Loucy (cell line): ENCODE data around the gene EME2.

Source experiments
- H2AFZ ChIP-seq: fragments of 200-600 bp; sonication (generic); 2 replicates; pipeline ENCODE4 v1.6.0; 2016; ENCODE audit warnings: antibody characterized with exemption, mild to moderate bottlenecking, low read length, moderate library complexity
- H3F3A ChIP-seq: fragments of 200-600 bp; 2 replicates; pipeline ENCODE4 v1.6.0; 2016; ENCODE audit warnings: antibody characterized with exemption, low read depth, mild to moderate bottlenecking
- H3K27me3 ChIP-seq: fragments of 200-600 bp; sonication (generic); 2 replicates; pipeline ENCODE4 v1.6.1; 2014; ENCODE audit warnings: low read length, mild to moderate bottlenecking; ENCODE audit not compliant: insufficient read depth, poor library complexity, severe bottlenecking
- H3K36me3 ChIP-seq: fragments of 200-600 bp; sonication (generic); 2 replicates; pipeline ENCODE4 v1.6.1; 2016; ENCODE audit warnings: low read length; ENCODE audit not compliant: insufficient read depth
- H3K4me1 ChIP-seq: fragments of 200-600 bp; sonication (generic); 2 replicates; pipeline ENCODE4 v1.5.1; 2014; ENCODE audit warnings: low read length, mild to moderate bottlenecking; ENCODE audit not compliant: insufficient read depth, poor library complexity, severe bottlenecking
- H3K4me2 ChIP-seq: fragments of 200-600 bp; sonication (generic); 2 replicates; pipeline ENCODE4 v1.6.0; 2014; ENCODE audit warnings: antibody characterized with exemption, low read length, low read depth, mild to moderate bottlenecking; ENCODE audit not compliant: poor library complexity, severe bottlenecking
- H3K4me3 ChIP-seq: fragments of 200-600 bp; sonication (generic); 2 replicates; pipeline ENCODE4 v1.5.1; 2014; ENCODE audit warnings: low read length, mild to moderate bottlenecking, mixed read lengths; ENCODE audit not compliant: poor library complexity, severe bottlenecking
- H3K79me2 ChIP-seq: fragments of 200-600 bp; sonication (generic); 2 replicates; pipeline ENCODE4 v1.6.1; 2014; ENCODE audit warnings: low read length; ENCODE audit not compliant: insufficient read depth
- H3K9ac ChIP-seq: fragments of 200-600 bp; sonication (generic); 2 replicates; pipeline ENCODE4 v1.6.0; 2014; ENCODE audit warnings: mild to moderate bottlenecking, low read depth, low read length, moderate library complexity; ENCODE audit not compliant: poor library complexity, severe bottlenecking
- H3K9me2 ChIP-seq: fragments of 200-600 bp; sonication (generic); replicated peaks from 2 replicates; pipeline ENCODE4 v1.6.1; 2016; ENCODE audit warnings: low read depth, low read length, mixed read lengths
- H3K9me3 ChIP-seq: fragments of 200-600 bp; sonication (generic); 2 replicates; pipeline ENCODE4 v1.6.1; 2014; ENCODE audit warnings: mild to moderate bottlenecking, antibody characterized with exemption, low read length, low read depth; ENCODE audit not compliant: insufficient read depth
- H4K20me1 ChIP-seq: fragments of 200-600 bp; sonication (generic); 2 replicates; pipeline ENCODE4 v1.6.0; 2014; ENCODE audit warnings: antibody characterized with exemption, low read length, mild to moderate bottlenecking; ENCODE audit not compliant: insufficient read depth, poor library complexity, severe bottlenecking
- EZH2phosphoT487 ChIP-seq: fragments of 200-600 bp; IDR thresholded peaks from 2 replicates; pipeline ENCODE4 v1.6.1; 2018; ENCODE audit warnings: antibody characterized with exemption, mild to moderate bottlenecking, moderate library complexity, borderline replicate concordance
- TF ChIP-seq, protein P1 (sequence below): fragments of 200-600 bp; sonication (generic); conservative IDR thresholded peaks from 2 replicates; pipeline ENCODE4 v1.5.1; 2014; ENCODE audit warnings: mild to moderate bottlenecking, antibody characterized with exemption, low read length

Gene EME2

DNA sequence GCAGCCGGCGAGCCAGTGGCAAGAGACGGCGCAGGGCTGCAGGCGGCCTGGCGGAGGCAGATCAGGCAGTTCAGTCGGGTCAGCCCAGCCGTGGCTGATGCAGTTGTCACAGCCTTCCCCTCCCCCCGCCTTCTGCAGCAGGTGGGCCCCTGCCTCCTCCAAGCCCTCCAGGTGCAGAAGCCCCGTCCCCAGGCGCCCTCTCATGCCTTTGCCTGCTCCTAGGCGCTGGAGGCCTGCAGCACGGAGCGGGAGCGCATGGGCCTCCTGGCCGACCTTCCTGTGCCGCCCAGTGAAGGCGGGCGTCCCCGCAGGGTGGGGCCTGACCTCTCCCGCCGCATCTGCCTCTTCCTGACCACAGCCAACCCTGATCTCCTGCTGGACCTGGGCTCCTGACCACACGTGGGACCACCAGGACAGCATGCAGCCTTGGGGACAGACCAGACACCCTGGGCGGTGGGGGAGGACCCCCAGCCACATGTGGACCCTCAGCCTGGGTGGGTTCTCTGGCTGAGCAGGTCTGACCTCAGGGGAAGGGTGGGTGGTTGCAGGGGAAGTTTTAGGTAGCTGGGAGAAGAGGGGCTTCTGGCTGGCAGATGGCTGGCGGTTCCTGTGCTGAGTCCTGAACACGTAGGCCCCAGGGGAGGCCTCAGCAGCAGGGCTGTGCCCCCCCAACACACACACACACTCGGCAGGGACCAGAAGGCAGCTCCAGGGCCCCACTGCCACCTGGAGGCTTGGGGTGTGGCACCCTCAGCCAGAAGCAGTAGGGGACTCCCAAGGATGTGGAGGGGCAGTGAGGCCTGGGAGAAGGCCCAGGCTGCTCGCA is 3.4 kb downstream of the EME2 start:
- Histone ChIP-seq H3K79me2 (peaks cover 34% of the 10 kb centered on the region; the same call in 1 of the 2 replicates), H2AFZ (no peak overlapping the region), H3K9ac (no peak overlapping the region), H4K20me1 (peaks cover 10% of the 10 kb centered on the region), H3K9me2 (no peaks in the 10 kb centered on the region), H3K4me2 (no peak overlapping the region), H3K4me3 (no peak overlapping the region), H3K4me1 (no peaks in the 10 kb centered on the region), H3K9me3 (no peaks in the 10 kb centered on the region), H3K36me3 (no peaks in the 10 kb centered on the region), H3F3A (no peaks in the 10 kb centered on the region), H3K27me3 (no peaks in the 10 kb centered on the region)
- TF ChIP-seq EZH2phosphoT487 = no peak
- TF ChIP-seq, protein P1, sequence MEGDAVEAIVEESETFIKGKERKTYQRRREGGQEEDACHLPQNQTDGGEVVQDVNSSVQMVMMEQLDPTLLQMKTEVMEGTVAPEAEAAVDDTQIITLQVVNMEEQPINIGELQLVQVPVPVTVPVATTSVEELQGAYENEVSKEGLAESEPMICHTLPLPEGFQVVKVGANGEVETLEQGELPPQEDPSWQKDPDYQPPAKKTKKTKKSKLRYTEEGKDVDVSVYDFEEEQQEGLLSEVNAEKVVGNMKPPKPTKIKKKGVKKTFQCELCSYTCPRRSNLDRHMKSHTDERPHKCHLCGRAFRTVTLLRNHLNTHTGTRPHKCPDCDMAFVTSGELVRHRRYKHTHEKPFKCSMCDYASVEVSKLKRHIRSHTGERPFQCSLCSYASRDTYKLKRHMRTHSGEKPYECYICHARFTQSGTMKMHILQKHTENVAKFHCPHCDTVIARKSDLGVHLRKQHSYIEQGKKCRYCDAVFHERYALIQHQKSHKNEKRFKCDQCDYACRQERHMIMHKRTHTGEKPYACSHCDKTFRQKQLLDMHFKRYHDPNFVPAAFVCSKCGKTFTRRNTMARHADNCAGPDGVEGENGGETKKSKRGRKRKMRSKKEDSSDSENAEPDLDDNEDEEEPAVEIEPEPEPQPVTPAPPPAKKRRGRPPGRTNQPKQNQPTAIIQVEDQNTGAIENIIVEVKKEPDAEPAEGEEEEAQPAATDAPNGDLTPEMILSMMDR = no peak

- Histone ChIP-seq H3K4me2 (no peak overlapping the region), H4K20me1 (peaks cover 14% of the 10 kb centered on the region), H3K9me3 (no peaks in the 10 kb centered on the region), H3F3A (no peaks in the 10 kb centered on the region), H3K36me3 (no peaks in the 10 kb centered on the region), H3K79me2 (peaks cover 39% of the 10 kb centered on the region), H3K27me3 (no peaks in the 10 kb centered on the region), H3K9ac (no peak overlapping the region), H3K4me1 (no peaks in the 10 kb centered on the region), H3K9me2 (no peaks in the 10 kb centered on the region), H3K4me3 (no peak overlapping the region), H2AFZ (no peak overlapping the region)
- TF ChIP-seq, protein P1 = no peak
- no peak for TF ChIP-seq EZH2phosphoT487
These were observed 4.0 kb downstream of the EME2 start for GRCh38 chr16:1776672-1776955.

GRCh38 chr16:1776991-1777374 is 4.4 kb downstream of the EME2 start:
- no peaks in the 10 kb centered on the region for H3K27me3 ChIP-seq
- H4K20me1 ChIP-seq = peaks cover 14% of the 10 kb centered on the region
- H2AFZ ChIP-seq = no peak overlapping the region
- no peaks in the 10 kb centered on the region for H3K9me2 ChIP-seq
- H3K4me2 ChIP-seq = no peak overlapping the region
- H3K36me3 ChIP-seq = no peaks in the 10 kb centered on the region
- no peaks in the 10 kb centered on the region for H3F3A ChIP-seq
- no peak overlapping the region for H3K4me3 ChIP-seq
- TF ChIP-seq, protein P1 = no peak
- no peak for TF ChIP-seq EZH2phosphoT487
- peaks cover 40% of the 10 kb centered on the region for H3K79me2 ChIP-seq
- no peaks in the 10 kb centered on the region for H3K4me1 ChIP-seq
- H3K9ac ChIP-seq = no peak overlapping the region
- H3K9me3 ChIP-seq = no peaks in the 10 kb centered on the region
